IPS-11a (cell line): ENCODE data around the gene ZNF579.
"Not testable (repeated sequence)": the region's sequence is repeated elsewhere in the genome, so short reads cannot be mapped to it uniquely, and the experiment has no call there.

Experiments
- H3K4me3 ChIP-seq: one replicate; pipeline ENCODE4 v1.5.1; 2013; ENCODE audit warnings: low read depth, low read length, control low read depth

ZNF579 gene

GRCh38 chr19:55573929-55574328 is 6.7 kb downstream of the ZNF579 start:
- not testable (repeated sequence) for H3K4me3 ChIP-seq

DNA sequence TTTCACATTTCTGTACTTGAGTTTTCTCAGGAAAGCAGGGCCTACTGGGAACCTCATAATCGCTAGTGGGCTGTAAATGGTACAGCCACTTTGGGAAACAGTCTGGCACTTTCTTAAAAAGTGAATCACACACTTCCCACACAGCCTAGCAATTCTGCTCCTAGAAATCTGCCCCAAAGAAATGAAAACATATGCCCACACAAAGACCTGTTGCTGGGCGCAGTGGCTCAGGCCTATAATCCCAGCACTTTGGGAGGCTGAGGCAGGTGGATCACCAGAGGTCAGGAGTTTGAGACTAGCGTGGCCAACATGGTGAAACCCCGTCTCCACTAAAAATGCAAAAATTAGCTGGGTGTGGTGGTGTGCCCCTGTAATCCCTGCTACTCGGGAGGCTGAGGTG is 11.2 kb downstream of the ZNF579 start:
- not testable (repeated sequence) for H3K4me3 ChIP-seq

GRCh38 chr19:55567708-55568328 is 12.8 kb downstream of the ZNF579 start:
- H3K4me3 ChIP-seq = no peak overlapping the region

DNA sequence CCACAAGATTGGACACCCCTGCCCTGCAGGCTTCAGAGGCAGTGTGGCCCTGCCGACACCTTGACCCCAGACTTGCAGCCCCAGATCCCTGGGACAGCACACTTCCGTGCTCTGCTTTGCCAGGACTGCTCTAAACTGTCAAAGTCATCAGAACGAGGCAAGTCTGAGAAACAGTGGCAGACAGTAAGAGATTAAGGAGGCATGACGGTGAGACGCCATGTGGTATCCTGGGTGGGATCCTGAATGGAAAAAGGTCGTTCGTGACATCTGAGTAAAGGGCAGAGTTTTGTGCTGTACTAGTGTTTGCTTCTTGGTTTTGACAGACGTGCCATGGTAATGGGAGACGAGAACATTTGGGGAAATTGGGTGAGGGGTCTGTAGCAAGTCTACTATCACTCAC is 13.8 kb downstream of the ZNF579 start:
- no peak overlapping the region for H3K4me3 ChIP-seq

DNA sequence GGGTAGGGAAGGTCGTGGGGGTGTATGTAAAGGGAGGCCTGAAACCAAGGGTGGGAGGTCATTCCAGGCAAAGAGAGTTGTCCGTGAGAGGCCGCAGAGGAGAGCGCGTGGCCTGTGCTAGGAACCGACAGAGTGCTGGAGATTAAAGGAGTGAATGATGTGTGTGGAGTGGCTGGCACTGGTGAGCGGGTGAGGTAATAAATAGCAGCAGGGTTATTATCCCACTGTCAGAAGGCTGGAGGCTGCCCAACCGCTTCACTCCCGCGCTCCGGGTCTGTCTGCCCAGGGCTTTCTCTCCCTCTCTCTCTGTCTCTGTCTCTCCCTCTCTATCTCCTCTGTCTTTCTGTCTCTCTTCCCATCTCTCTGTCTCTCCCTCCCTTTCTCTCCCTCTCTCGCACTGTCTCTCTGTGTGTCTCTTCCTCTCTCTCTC is 17.4 kb downstream of the ZNF579 start:
- no peak overlapping the region for H3K4me3 ChIP-seq

- no peak overlapping the region for H3K4me3 ChIP-seq
These were observed 21.0 kb downstream of the ZNF579 start for GRCh38 chr19:55559684-55560083.

- no peak overlapping the region for H3K4me3 ChIP-seq
These were observed 25.9 kb downstream of the ZNF579 start for GRCh38 chr19:55554741-55555152.

DNA sequence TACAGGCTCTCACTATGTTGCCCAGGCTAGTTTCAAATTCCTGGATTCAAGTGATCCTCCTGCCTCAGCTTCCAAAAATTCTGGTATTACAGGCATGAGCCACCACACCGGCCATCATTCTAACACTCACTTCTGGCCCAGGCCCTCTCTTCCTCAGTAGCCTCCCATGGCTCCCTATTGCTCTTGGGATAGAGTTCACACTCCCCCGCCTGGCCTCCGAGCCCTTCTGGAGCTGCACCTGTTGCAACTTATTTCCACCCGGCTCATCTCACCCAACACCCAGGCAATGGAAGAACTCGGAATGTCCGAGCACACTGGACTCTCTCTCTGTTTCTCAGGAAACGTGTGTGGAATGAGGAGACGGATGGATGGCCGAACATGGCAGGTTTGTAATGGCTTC is 26.3 kb downstream of the ZNF579 start:
- H3K4me3 ChIP-seq = no peak overlapping the region

- no peak overlapping the region for H3K4me3 ChIP-seq
These were observed 27.1 kb downstream of the ZNF579 start for GRCh38 chr19:55553217-55554182.

GRCh38 chr19:55552620-55553019 is 28.0 kb downstream of the ZNF579 start:
- no peak overlapping the region for H3K4me3 ChIP-seq

DNA sequence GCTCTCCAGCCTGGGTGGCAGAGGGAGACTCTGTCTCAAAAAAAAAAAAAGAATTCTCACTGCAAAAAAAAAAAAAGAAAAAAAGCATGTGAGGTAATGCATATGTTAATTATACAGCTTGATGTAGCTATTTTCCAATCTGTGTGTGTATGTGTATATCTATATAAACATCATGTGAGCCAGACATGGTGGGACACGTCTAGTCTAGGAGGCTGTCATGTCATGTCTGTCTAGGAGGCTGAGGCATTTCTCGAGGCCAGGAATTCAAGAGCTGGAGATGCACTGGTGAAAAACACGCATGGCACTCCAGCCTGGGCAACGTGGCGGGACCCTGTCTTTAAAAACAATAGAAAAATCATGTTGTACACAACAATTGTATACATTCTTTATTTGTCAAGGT is 28.4 kb downstream of the ZNF579 start:
- H3K4me3 ChIP-seq = no peak overlapping the region

DNA sequence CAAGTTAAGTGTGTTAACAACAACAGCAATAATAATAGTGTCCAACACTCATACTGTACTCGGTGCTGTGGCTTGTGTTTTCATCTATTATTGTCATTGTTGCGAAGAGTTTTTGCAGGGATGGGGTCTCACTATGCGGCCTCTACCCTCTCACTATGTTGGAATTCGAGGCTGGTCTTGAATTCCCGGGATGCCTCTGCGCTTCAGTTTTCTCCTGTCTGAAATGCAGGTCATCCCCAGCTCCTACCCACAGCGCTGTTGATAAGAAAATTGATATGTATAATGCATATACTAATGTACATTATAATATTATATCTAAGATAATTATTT is 30.4 kb downstream of the ZNF579 start:
- peak overlapping the region; percentile 36 for H3K4me3 ChIP-seq

- peak overlapping the region; percentile 36 for H3K4me3 ChIP-seq
These were observed 30.9 kb downstream of the ZNF579 start for GRCh38 chr19:55549500-55550320.

DNA sequence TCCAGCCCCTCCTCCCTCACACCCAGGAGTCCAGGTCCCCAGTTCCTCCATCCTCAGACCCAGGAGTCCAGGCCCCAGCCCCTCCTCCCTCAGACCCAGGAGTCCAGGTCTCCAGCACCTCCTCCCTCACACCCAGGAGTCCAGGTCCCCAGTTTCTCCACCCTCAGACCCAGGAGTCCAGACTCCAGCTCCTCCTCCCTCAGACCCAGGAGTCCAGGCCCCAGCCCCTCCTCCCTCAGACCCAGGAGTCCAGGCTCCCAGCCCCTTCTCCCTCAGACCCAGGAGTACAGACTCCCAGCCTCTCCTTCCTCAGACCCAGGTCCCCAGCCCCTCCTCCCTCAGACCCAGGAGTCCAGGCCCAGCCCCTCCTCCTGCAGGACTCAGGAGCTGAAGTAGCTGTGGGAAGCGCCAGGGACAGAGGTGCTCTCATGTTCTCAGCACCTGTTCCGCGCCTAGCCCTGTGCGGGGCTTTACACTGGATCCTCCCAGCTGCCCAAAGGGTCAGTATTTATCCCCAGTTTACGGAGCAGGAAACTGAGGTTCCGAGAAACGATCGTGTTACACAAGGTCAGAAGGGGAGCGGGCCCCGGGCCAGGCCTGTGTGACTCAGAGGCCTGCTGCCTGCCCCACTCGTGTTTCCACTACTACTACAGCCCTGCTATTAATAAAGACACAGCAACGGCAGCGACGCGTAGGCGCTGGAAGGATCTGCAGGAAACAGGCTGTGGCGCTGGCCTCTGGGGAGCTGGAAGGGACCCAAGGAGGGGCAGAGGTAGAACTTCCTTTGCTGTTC is 33.6 kb downstream of the ZNF579 start:
- H3K4me3 ChIP-seq = no peak overlapping the region

GRCh38 chr19:55546011-55546410 is 34.6 kb downstream of the ZNF579 start:
- H3K4me3 ChIP-seq = no peak overlapping the region

DNA sequence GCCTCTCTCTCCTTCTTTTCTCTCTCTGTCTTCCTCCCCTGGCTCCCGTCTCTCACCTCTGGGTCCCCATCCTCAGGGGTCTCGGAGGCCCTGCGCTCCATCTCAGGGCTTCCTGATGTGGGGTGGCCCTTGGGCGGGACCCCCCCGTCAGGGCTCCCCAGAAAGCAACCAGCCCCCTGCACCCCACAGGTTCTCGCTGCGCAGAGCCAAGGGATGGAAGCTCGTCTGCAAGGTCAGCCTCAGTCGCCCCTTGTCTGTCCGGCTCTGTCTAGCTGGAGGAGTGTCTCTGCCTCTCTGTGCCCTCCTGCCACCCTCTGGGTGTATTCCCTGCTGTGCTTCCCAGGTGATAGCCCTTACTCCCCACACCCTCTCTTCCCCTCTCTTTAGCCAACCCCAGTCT is 35.2 kb downstream of the ZNF579 start, which contains the start of gene SBK3:
SBK3 (minus strand) TSS at position 101 of the 400 bp plus-strand sequence; CDS start at position 101, 0 bp downstream.
- no peak within 1 kb of the TSS for H3K4me3 ChIP-seq

DNA sequence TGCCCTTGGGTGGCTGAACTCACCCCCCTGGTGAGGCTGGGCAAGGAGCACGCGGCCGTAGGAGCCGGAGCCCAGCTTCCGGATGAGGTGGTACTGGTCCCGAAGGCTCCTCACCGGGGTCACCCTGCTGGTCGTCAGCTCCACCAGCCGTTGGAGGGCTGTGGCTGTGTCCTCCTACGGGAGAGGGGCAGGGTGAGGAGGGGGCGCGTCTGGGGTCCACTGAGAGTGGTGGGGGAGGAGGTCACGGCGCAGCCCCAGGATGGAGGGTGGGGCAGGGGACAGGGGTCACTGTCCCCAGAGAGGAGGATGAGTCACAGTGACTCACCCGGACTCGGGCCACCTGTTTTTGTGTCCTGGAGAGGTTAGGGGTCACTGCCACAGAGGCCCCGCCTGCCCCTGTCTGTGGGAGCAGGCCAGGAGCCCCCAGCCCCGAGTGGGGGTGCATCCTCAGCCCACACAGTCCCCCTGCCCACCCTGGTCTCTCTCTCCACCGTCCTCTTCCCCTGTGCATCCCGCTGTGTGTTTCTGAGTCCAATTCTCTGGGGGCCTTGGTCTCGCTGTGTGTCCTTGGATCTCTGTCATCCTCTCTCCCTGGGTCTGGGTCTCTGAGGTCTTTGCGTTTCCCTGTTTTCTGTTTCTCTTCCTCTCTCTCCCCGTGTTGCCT is 35.7 kb downstream of the ZNF579 start:
- no peak overlapping the region for H3K4me3 ChIP-seq

- no peak overlapping the region for H3K4me3 ChIP-seq
These were observed 36.6 kb downstream of the ZNF579 start for GRCh38 chr19:55544014-55544413.

GRCh38 chr19:55543567-55543966 is 37.1 kb downstream of the ZNF579 start:
- H3K4me3 ChIP-seq = no peak overlapping the region

DNA sequence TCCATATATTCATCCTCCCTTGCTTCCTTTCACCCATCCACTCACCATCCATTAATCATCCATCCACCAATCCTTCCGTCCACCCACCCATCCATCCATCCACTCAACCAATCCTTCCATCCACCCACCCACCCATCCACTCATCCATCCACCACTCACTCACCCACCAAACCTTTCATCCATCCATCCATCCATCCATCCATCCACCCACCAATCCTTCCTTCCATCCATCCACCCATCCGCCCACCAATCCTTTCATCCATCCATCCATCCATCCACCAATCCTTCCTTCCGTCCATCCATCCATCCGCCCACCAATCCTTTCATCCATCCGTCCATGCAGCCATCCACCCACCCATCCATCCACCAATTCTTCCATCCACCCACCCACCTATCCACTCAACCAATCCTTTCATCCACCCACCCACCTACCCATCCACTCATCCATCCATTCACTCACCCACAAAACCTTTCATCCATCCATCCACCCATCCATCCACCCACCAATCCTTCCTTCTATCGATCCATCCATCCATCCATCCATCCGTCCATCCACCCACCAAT is 38.3 kb downstream of the ZNF579 start:
- no peak overlapping the region for H3K4me3 ChIP-seq
